ENCODE data around the gene RPL19.

- TF ChIP-seq, protein P1, sequence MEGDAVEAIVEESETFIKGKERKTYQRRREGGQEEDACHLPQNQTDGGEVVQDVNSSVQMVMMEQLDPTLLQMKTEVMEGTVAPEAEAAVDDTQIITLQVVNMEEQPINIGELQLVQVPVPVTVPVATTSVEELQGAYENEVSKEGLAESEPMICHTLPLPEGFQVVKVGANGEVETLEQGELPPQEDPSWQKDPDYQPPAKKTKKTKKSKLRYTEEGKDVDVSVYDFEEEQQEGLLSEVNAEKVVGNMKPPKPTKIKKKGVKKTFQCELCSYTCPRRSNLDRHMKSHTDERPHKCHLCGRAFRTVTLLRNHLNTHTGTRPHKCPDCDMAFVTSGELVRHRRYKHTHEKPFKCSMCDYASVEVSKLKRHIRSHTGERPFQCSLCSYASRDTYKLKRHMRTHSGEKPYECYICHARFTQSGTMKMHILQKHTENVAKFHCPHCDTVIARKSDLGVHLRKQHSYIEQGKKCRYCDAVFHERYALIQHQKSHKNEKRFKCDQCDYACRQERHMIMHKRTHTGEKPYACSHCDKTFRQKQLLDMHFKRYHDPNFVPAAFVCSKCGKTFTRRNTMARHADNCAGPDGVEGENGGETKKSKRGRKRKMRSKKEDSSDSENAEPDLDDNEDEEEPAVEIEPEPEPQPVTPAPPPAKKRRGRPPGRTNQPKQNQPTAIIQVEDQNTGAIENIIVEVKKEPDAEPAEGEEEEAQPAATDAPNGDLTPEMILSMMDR (IDR thresholded peaks at IDR 0.05; ENCODE audit: insufficient read depth, low read depth, low read length), result peak; percentile 7
- TF ChIP-seq EZH2 (IDR thresholded peaks at IDR 0.05; ENCODE audit: insufficient read depth, low read length), result no peak
These were observed 39.7 kb downstream of the RPL19 start for GRCh38 chr17:39239640-39240314.
